Smooth muscle cell (in vitro differentiated cells): ENCODE measurements around the gene FLT3LG. TPM values are rescaled to one million over a fixed set of nuclear protein-coding genes. Genes with fewer than 3 reads are reported as not detected.
A peak's percentile ranks its signal among the peaks of the same experiment; 100 is the strongest.

ENCODE experiments used
- DNase-seq: peaks from one replicate; lab custom pipeline; 2025; ENCODE audit not compliant: unreplicated experiment; lab: John Stamatoyannopoulos, UW
- H2AFZ ChIP-seq: fragments of 200-600 bp; sonication (generic); 2 replicates; pipeline ENCODE4 v1.6.0; 2016; ENCODE audit warnings: antibody characterized with exemption, low read depth, mild to moderate bottlenecking
- H3F3A ChIP-seq: fragments of 200-600 bp; sonication (generic); 2 replicates; pipeline ENCODE4 v1.6.0; 2017; ENCODE audit warnings: antibody characterized with exemption, low read depth
- H3K27ac ChIP-seq: fragments of 200-600 bp; sonication (generic); 2 replicates; pipeline ENCODE4 v1.5.1; 2016; ENCODE audit warnings: low read depth, mild to moderate bottlenecking
- H3K27me3 ChIP-seq: fragments of 200-600 bp; sonication (generic); 2 replicates; pipeline ENCODE4 v1.6.1; 2016; ENCODE audit warnings: low read depth, mild to moderate bottlenecking
- H3K36me3 ChIP-seq: fragments of 200-600 bp; sonication (generic); 2 replicates; pipeline ENCODE4 v1.5.1; 2016; ENCODE audit warnings: low read depth
- H3K4me1 ChIP-seq: fragments of 200-600 bp; sonication (generic); 2 replicates; pipeline ENCODE4 v1.5.1; 2016; ENCODE audit warnings: low read depth
- H3K4me2 ChIP-seq: fragments of 200-600 bp; sonication (generic); 2 replicates; pipeline ENCODE4 v1.6.0; 2016; ENCODE audit warnings: mild to moderate bottlenecking
- H3K4me3 ChIP-seq: fragments of 200-600 bp; sonication (generic); 2 replicates; pipeline ENCODE4 v1.5.1; 2016; ENCODE audit warnings: mild to moderate bottlenecking
- H3K79me2 ChIP-seq: fragments of 200-600 bp; sonication (generic); 2 replicates; pipeline ENCODE4 v1.6.0; 2016; ENCODE audit warnings: low read depth, mild to moderate bottlenecking
- H3K9ac ChIP-seq: fragments of 200-600 bp; sonication (generic); 2 replicates; pipeline ENCODE4 v1.6.0; 2016; ENCODE audit warnings: low read depth
- H3K9me3 ChIP-seq: fragments of 200-600 bp; sonication (generic); replicated peaks from 2 replicates; pipeline ENCODE4 v1.5.1; 2016; ENCODE audit warnings: low read depth
- H4K20me1 ChIP-seq: fragments of 200-600 bp; sonication (generic); 2 replicates; pipeline ENCODE4 v1.6.0; 2016; ENCODE audit warnings: low read depth
- CTCF ChIP-seq: fragments of 200-600 bp; sonication (generic); IDR thresholded peaks from 2 replicates; pipeline ENCODE4 v1.5.1; 2017; ENCODE audit warnings: borderline replicate concordance, mild to moderate bottlenecking, antibody characterized with exemption; ENCODE audit not compliant: insufficient read depth, poor library complexity, severe bottlenecking
- WGBS: methylation state at CpG from one replicate; pipeline ENCODE4 v1.1.7; 2016; ENCODE audit warnings: low lambda C conversion rate; 5-methylcytosine and 5-hydroxymethylcytosine counted together
- polyA plus RNA-seq: library from polyadenylated mRNA; unstranded; fragments of >200 nt; fragmentation: Nextera tagmentation; extraction: Ambion mirVana; gene quantifications from 2 replicates; pipeline ENCODE4 v1.2.1, GENCODE V29; 2016
- total RNA-seq: library from RNA; depleted of rRNA; stranded (reverse); fragments of >200 nt; gene quantifications from 2 replicates; pipeline ENCODE4 v1.2.3, GENCODE V29; 2014

FLT3LG gene
- total and polyA plus RNA-seq, 2 experiments from 2014 or later: 0.45 to 2.0 TPM

GRCh38 chr19:49481020-49481683 is 7.1 kb downstream of the FLT3LG start:
- no peak overlapping the region for H3K9ac ChIP-seq
- no peaks in the 10 kb centered on the region for H3K79me2 ChIP-seq
- H3K9me3 ChIP-seq: no peaks in the 10 kb centered on the region
- H3K27me3 ChIP-seq: no peaks in the 10 kb centered on the region
- H3K27ac ChIP-seq: no peak overlapping the region
- H3K4me3 ChIP-seq: no peak overlapping the region
- no peaks in the 10 kb centered on the region for H4K20me1 ChIP-seq
- no peaks in the 10 kb centered on the region for H3K36me3 ChIP-seq
- DNase-seq: no peak
- TF ChIP-seq CTCF: no peak
- no peak overlapping the region for H3K4me2 ChIP-seq
- no peak overlapping the region for H2AFZ ChIP-seq
- 89% methylated on average over 7 of the region's 7 CpGs for whole genome bisulfite sequencing
- no peaks in the 10 kb centered on the region for H3K4me1 ChIP-seq
- H3F3A ChIP-seq: no peaks in the 10 kb centered on the region

- Histone ChIP-seq H3K9ac (no peak overlapping the region), H3F3A (peaks cover 26% of the 10 kb centered on the region), H3K36me3 (no peaks in the 10 kb centered on the region), H3K4me2 (no peak overlapping the region), H3K4me1 (peaks cover 13% of the 10 kb centered on the region), H3K4me3 (no peak overlapping the region), H3K9me3 (no peaks in the 10 kb centered on the region), H3K27ac (no peak overlapping the region), H2AFZ (no peak overlapping the region), H4K20me1 (peaks cover 38% of the 10 kb centered on the region), H3K27me3 (no peaks in the 10 kb centered on the region), H3K79me2 (peaks cover 37% of the 10 kb centered on the region)
- DNase-seq: no peak
- no peak for TF ChIP-seq CTCF
- WGBS: 92% methylated on average over 7 of the region's 7 CpGs
Observed at GRCh38 chr19:49486232-49486631, 12.2 kb downstream of the FLT3LG start.

GRCh38 chr19:49486710-49487276 is 12.8 kb downstream of the FLT3LG start:
- Histone ChIP-seq H3K27ac (no peak overlapping the region), H3K9ac (peak overlapping the region; percentile 30), H3K36me3 (no peaks in the 10 kb centered on the region), H3K4me2 (peak overlapping the region; percentile 80), H3K27me3 (no peaks in the 10 kb centered on the region), H3K4me1 (peaks cover 13% of the 10 kb centered on the region), H3K79me2 (peaks cover 37% of the 10 kb centered on the region), H3F3A (peaks cover 26% of the 10 kb centered on the region), H3K9me3 (no peaks in the 10 kb centered on the region), H4K20me1 (peaks cover 43% of the 10 kb centered on the region), H3K4me3 (peak overlapping the region; percentile 36), H2AFZ (peak overlapping the region; percentile 85)
- WGBS: 67% methylated on average over 23 of the region's 23 CpGs
- no peak for DNase-seq
- no peak for TF ChIP-seq CTCF
